Occipital lobe (tissue), 2 donors: ENCODE measurements around the gene PREX1. TPM values are rescaled to one million over a fixed set of nuclear protein-coding genes. Genes with fewer than 3 reads are reported as not detected.

ENCODE experiments used
- DNase-seq: peaks from one replicate; lab custom pipeline; 2025; lab: John Stamatoyannopoulos, UW
- total RNA-seq: library from RNA; depleted of rRNA; stranded (reverse); fragments of >200 nt; gene quantifications from one replicate; pipeline ENCODE4 v1.2.3, GENCODE V29; 2014

PREX1 gene
- total RNA-seq, 1 donor from 2014 or later = 21.1 TPM

DNA sequence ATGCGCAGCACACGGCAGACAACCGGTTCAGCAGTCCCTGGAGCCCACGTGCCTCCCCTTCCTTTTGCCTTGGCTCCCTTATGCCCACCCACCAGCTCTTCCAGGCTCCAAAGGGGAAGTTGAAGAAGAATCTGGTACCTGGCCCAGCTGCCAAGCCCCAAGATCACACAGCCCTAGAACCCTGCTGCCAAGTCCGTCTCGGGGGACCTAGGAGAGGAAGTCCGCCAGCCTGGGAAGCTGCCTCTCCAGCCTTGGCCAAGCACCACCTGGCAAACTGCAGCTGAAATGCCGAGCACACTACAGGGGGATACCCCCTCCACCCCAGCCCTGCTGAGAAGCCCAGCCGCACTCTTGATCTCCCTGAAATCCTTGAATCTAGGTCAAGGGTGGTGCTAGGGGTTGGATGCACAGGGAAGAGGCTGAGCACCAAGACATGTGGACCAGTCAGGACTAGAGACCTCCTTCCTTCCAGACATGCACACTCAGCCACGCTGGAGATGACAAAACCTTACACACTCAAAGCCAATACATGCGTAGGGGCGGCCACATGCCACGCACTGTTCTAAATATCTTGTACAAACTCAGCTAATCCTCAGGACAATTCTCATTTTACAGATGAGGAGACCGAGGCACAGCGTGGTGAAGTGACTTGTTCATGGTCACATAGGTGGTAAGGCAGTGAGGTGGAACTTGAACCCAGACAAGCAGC, 124.1 kb downstream of the PREX1 start:
- DNase-seq = no peak

DNA sequence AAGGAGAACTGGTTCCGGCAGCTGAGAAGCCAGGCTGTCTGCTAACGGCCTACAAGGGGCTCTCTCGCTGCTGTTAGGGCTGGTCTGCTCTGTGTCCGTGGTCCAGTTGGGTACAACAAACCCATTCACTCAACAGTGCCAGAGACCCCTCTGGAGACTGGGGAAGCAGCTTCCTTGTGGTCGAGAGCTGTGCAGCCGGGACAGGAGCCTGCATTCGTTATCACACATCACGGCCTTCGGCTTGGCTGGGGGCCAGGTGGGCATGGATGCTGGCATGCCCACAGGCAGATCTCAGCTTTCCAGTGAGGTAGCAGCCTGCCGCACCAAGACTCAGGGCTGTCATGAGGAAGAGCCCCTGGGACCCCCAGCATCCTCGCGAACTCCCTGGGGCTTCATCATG, 124.7 kb downstream of the PREX1 start:
- no peak for DNase-seq

DNA sequence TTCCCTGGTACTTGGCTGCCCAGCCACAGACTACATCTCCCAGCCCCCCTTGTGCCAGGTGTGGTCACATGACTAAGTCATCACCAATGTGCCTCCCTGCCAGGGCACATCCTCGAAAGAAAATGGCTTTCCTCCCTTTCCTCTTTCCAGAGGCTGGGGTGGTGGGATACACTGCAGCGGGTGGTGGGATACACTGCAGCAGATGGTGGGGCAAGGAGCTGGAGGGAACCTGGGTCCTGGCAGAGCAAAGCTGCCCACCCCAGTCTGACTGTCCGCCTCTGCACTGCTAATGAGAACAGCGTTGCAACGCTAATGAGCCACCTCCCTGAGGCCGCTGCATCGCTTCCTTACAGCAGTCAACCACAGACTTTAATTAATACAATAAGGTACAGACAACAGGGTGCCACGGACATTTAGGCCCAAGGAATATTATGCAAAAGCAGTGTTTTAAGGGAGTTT, 125.3 kb downstream of the PREX1 start:
- DNase-seq = no peak

DNA sequence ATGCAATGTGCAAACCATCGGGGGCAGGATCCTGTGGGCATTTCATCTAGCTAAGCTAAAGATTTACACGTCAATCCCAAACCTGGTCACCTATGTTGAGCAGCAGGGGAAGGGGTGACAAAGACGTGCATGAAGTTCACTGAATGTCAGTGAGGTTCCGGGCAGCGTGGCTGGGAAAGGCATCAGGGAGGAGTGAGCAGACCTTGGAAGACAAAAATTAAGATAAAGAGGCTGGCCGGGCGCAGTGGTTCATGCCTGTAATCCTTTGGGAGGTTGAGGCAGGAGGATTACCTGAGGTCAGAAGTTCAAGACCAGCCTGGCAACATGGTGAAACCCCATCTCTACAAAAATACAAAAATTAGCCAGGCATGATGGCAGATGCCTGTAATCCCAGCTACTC, 126.1 kb downstream of the PREX1 start:
- DNase-seq = no peak

DNA sequence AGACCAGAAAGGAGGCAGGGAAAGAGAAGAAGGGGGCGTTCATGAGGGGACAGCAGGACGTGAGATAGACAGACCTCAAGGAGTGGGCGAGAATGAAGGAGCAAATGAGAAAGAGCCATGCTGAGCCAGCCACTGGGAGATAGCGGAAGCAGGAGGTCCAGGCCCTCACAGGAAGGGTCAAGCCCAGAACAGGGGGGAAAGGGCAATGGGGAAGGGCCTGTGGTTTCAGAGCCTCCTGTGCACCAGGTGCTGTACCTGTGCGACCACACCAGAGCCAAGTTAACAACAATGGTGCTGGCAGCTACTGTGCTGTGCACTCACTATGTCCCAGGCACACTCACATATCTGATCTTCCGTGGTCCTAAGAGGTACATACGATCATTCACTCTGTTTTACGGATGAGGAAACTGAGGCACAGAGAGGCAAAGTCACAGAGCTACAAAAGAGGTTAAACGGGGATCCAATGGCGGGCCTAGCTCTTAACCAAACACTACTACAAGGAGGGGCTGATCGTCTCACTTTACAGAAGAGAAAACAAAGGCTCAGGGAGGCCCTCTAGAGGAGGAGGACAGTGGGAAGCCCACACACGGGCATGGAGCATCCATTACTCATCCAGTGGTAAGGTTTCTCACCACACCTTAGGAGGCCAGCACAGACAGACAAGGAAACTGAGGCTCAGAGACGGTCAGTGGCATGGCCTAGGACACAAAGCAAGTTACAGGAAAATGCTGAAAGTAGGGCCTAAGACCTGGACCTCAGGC, 129.1 kb downstream of the PREX1 start:
- DNase-seq = no peak

DNA sequence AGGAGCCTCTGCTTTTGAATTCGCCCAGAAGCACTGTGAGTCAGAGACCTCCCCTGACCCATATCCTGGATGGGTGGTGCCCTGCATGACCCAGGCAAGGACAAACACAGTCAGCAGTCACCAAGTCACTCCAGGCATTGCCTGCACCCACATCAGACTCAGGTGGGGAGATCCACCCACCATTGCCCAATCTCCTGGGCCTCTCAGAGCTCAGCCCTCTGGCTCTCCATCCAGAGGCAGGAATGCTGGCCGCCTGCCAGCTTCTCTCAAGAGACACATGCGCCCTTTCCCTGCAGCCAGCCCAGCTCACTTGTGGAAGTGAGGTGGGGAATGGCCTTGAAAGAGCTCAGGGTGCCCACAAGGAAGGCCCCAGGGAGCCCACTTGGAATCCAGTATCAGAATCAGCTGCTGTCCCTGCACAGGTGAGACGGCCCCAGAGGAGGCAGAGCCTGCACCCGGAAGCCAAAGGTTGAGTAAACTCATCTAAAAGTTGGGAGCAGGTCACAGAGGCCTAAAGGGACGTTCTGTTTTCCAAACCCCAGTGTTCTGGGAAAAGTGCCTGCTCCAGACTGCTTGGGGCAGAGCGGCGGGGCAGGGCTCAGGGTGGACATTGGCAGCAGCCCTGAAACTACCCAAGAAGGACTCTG, 129.8 kb downstream of the PREX1 start:
- DNase-seq = no peak

DNA sequence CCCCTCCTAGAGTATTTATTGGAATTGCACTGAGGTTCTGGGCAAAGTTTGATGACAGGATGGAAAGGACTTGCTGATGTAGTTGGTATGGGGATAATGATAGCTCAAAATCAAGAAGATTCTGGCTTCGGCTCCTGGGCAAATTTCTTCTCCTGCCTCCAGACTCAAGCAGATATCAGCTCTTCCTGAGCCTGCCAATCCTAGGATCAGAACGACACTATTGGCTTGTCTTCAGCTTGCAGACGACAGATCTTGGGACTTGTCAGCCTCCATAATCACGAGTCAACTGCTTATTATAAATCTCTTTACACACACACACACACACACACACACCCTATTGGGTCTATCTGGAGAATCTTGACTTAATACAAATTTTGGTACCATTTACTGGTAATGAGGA, 131.1 kb downstream of the PREX1 start:
- DNase-seq = no peak

DNA sequence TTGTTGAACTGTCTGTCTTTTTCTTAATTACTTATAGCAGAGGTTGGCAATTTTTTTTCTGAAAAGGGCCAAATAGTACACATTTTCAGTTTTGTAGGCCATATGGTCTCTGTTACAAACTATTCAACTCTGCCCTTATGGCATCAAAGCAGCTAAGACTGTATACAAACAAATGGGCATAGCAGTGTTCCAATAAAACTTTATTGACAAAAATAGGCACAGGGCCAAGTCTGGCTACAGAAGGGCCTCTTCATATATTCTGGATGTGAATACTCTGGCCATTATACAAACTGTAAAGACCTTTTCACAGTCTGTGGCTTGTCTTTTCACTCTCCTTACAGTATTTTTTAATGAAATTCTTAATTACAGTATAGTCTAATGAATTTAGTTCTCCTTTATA, 132.1 kb downstream of the PREX1 start:
- no peak for DNase-seq

DNA sequence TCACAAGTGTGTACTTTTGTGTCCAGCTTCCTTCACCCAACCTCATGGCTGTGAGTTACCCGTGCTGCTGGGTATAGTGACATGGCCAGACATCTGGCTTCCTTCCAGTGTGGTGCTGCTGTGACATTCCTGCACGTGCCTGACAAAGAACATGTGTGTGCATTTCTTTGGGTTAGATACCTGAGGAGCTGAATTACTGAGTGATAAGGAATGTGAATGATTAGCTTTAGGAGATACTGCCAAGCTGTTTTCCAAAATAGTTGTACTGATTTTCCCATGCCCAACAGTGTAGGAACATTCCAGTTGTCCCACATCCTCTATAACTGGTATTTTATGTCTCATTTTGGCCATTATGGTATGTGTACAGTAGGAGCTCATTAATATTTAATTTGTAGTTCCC, 132.5 kb downstream of the PREX1 start:
- DNase-seq = no peak

DNA sequence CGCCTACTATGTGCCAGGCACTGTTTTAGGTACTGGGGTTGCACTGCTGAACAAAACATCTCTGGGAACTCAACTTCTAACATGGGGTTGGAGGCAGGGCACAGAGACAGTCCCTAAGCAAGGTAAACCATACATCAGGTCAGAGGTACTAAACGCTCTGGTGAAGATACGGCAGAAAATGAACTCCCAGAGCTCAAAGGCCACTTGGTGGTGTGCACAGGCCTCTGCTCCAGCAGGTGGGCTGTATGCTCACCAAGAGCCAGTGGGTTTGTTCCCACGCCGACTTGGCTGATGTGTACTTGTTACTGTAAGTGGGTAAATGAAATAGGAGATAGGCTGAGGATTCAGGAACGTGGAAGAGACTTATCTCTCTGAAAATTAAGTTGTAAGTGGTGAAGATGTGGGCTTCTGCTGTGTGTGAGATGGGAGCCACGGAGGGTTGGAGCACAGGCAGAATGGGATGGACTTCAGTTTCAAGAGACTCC, 133.4 kb downstream of the PREX1 start:
- DNase-seq = no peak

DNA sequence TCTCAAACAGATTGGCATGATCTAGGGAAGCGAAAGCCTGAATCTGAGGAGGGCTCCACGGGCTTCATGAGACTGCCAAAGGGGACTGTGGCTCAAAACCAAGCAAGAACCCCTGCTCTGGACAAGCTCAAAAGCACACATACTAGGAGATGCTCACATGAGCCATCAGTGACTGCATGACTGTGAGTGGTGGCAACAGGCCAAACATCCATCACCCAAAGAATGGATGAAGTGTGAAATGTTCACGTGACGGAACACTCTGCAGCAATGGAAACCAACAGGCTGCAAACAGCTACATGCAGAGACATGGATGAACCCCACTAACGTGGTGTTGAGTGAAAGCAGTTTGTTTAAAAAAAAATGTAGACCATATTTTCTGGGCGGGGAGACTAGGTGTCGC, 136.3 kb downstream of the PREX1 start:
- no peak for DNase-seq

DNA sequence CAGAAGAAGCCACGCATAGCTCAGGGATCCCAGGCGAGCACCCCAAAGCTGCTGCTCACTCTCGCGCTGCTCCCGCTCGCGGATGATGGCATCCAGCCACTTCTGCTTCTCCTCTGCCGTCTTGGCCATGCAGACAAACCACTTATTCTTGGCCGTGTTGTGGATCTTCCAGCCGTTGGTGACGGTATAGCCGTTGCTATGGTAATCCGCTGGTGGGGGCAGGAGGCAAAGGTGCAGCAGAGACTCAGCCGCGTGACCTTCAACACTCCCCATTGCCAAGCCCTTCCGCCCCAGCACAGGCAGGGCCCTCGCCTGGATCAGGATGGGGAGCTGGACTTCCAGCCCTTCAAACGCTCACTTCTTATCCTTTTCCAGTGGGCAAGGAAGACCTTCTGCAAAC, 136.9 kb downstream of the PREX1 start:
- no peak for DNase-seq

DNA sequence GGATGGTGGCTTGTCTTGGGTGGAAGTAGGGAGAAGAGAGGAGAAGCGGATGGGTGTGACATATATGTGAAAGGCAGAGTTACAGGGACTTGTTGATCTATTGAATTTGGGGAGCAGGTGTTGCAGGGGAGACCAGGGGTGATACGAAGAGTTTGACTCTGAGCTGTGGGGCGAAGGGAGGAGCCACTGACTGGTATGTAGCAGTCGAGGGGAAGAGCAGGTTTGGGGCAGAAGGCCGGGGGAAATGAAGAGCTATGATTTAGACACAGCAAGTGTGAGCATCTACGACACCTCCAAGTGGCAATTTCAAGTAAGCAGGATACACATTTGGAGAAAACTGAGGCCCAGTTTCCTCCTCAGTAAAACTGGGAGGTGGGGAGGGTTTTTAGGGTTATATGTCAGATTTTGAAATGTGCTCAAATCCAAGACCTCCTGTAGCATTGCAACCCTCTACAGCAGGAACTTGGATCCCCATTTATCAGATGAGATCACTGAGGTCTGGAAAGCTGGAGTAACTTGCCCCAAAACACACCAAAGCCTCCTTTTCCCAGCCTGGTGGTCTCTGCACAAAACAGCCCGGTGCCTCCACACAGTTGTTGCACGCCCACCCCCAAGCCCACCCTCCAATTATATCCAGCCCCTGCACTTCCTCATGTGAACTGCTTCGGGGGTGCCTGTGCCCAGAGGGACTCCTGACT, 137.8 kb downstream of the PREX1 start:
- DNase-seq = no peak

DNA sequence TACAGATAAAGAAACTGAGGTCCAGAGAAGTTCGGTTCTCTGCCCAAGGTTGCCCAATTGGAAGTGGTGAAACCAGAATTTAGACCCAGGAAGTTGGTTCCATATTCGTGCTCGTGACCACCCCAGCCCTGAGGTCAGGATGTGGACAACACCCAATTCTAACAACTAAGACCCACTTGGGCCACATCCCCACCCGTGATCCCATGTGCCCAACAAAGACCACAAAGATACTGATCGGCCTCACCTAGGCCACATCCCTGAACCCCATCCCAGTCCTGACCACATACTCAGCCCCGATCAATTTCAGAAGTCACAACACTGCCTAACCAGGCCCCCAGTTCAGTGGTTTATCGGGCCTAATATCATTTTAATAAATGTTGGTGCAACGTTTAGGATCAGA, 138.4 kb downstream of the PREX1 start:
- no peak for DNase-seq

DNA sequence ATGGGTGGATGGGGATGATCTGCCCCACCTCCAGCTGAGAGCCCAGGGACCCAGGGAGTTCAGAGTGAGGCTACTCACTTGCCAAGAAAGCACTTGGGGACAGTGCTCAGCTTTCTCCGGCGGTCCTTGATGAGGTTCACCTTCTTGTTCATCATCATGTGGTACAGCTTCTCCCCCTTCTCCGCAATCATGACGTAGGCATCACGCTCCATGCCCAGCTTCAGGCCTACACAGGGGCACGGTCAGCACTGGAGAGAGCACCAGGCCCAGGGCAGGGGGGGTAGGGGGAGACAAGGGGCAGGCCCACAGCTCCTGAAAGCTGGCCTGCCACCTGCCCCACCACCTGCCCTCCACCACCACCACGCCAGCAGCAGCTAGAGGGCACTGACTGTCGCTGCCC, 139.2 kb downstream of the PREX1 start:
- no peak for DNase-seq

DNA sequence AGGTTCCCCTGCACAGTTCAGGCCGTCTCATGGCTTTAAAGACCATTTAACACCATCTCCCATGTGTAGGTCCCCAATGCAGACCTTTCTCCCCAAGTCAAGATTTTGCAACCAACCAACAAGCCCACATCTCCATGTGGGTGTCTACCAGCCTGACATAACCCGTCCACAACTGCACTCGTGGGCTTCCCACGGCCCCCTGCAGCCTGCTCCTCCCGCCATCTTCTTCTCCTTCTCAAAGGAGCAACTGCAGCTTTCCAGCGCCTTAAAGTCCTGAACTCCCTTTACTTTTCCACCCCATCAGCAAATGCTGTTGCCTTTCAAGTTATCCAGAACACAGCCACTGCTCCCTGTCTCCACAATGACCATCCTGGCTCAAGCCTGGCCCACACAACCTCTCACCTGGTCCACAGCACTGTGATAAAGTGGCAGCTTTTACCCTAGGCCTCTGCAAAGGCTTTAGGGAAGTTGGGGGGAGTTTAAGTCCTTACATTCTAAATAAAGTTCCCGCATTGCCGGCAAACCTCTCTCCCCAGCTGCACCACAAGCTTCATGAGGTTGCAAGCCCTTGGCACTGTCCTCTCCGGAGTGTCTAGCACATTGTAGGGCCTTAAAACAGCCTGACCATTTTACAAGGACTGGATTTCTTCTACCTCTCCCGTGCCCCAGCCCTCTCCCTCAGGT, 140.5 kb downstream of the PREX1 start:
- no peak for DNase-seq

DNA sequence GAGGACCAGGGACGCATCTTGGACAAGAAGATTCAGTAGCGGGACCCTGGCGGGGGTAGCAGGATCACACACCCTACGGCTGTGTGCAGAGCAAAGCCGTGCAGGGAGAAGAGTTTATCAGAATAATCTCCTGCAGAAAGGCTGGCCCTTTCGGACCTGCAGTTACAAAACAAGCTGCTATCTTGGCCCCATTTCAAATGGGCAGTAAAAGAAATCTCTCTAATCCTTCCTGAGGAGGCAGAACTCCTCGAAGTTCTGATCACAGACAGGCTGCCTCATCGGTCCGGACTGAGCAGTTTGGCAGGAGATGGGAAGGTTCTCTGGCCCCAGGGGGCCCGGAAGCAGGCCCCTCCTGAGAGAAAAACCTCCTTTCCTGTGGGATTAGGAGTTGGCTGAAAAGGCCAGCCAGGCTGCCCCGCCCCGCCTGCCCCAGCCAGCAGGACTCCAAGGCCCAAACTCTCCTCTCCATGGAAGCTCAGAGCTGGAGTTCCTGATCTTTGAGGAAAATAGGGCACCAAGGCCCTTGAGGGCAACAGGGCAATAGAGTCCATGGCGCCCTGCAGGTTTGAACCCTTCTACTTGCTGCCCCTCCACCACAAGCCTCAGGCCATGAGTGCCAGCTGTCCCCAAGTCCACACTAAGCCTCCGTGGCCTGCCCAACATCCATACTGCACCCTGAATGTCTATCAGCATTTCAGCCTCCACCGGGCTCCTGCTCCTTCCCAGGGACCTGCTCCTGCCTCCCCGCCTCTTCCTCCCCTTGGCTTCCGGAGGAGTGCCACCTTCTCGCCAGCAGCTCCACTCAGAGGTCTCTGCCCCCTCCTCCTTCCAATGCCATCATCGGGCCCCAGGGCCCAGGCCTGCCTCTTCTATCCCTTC, 141.3 kb downstream of the PREX1 start:
- DNase-seq = no peak

DNA sequence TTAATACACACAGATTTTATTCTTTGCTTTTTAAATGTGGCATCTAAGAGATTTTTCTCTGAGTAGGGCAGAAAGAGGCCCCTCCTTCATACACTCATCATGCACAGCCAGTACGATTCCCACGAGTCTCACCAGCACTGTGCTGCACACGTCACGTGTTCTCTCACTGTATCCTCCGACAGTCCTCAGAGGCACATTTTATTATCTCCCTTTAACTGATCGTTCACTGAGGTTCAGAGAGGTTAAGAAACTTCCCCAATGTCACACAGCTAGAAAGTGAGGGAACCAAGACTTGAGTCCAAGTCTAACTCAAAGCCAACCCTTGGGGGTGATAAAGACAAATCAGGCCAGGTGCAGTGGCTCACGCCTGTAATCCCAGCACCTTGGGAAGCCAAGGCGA, 142.5 kb downstream of the PREX1 start:
- no peak for DNase-seq

DNA sequence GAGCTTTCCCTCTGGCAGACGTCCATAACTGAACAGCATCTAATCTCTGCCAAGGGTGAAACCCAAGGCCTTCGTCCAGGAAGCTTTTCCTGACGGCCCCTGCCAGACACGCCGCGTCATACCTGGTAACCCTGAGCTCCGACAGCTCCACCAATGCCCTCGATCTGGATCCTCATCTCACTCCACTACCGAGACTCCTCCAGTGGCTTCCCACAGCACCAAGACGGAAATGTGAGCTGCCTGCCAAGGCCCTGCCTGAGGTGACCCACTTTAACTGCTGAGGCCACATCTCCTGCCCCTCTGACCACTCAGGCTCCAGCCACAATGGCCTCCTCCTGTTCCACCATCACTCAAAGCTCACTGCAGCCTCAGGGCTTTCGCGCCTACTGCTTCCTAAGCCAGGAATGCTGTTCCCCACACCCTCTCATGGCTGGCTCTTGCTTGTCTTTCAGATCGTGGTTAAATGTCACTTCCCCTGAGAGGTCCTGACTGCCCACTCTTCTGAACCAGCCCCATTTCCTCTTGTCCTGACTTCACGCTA, 143.2 kb downstream of the PREX1 start:
- no peak for DNase-seq
